Measurements from ENCODE around the gene SPTLC2.

SPTLC2 gene

GRCh38 chr14:77467801-77468200 is 148.6 kb downstream of the SPTLC2 start:
- Mint-ChIP-seq H3K9me3 (no peaks in the 10 kb centered on the region), H3K4me3 (no peak overlapping the region), H3K4me1 (no peaks in the 10 kb centered on the region), H3K27me3 (no peaks in the 10 kb centered on the region), H3K27ac (no peak overlapping the region), H3K36me3 (peaks cover 20% of the 10 kb centered on the region)

GRCh38 chr14:77459072-77459723 is 157.2 kb downstream of the SPTLC2 start:
- peak overlapping the region; percentile 96 for H3K27ac Mint-ChIP-seq

DNA sequence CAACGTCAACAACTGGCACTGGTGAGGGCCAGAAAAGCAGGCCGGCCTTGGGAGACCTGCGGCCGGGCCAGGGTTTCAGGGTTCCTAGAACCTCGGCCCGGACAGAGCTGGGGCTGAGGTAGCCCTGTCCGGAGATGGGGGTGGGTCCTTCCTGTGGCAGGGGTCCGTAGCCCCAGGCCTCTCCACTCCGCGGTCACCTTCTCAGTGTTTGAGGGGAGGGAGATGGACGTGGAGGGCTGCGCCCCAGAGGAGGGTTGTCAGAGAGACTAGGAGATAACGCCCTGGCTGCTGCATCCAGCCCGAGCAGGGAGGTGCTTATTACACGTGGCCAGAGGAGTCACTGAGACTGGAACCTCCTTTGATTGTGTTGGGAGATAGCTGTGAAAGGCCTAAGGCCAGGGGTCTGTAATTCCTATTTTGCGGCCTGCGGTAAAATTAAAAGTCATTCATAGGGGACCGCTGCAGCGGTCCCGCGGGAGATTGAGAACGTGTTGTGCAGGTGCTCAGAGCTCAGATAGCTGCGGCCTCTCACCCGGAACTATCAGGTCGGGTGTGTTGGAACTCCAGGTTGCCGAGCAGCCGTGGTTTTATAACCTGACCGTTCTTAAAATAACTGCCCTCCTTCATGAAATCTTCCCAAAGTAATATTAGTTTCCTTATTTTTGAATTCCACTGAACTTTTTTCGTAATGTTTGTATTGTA is 158.0 kb downstream of the SPTLC2 start:
- Mint-ChIP-seq H3K4me3 (peak overlapping the region; percentile 100), H3K27me3 (no peaks in the 10 kb centered on the region), H3K4me1 (peaks cover 50% of the 10 kb centered on the region), H3K36me3 (peaks cover 21% of the 10 kb centered on the region), H3K27ac (peak overlapping the region; percentile 100), H3K9me3 (no peaks in the 10 kb centered on the region)

More at GRCh38 chr14:77459072-77459723, 157.2 kb downstream of the SPTLC2 start:
- H3K4me1 Mint-ChIP-seq = peaks cover 50% of the 10 kb centered on the region
- peaks cover 21% of the 10 kb centered on the region for H3K36me3 Mint-ChIP-seq
- no peaks in the 10 kb centered on the region for H3K27me3 Mint-ChIP-seq
- no peaks in the 10 kb centered on the region for H3K9me3 Mint-ChIP-seq
- peak overlapping the region; percentile 100 for H3K4me3 Mint-ChIP-seq

GRCh38 chr14:77457522-77458248 is 158.8 kb downstream of the SPTLC2 start, which contains the start of the genes AHSA1 and VIPAS39:
Gene AHSA1, plus strand, starts transcription at chr14:77458093. Its CDS starts 97 bp downstream, at chr14:77458190.
Gene VIPAS39, minus strand, starts transcription at chr14:77457601. Its CDS starts 3,499 bp downstream, at chr14:77454102.
- Mint-ChIP-seq H3K4me1 (peaks cover 54% of the 10 kb centered on the region), H3K4me3 (peak within 1 kb of the TSS; percentile 100), H3K9me3 (no peaks in the 10 kb centered on the region), H3K27ac (peak within 1 kb of the TSS; percentile 100), H3K36me3 (peaks cover 20% of the 10 kb centered on the region), H3K27me3 (no peaks in the 10 kb centered on the region)

DNA sequence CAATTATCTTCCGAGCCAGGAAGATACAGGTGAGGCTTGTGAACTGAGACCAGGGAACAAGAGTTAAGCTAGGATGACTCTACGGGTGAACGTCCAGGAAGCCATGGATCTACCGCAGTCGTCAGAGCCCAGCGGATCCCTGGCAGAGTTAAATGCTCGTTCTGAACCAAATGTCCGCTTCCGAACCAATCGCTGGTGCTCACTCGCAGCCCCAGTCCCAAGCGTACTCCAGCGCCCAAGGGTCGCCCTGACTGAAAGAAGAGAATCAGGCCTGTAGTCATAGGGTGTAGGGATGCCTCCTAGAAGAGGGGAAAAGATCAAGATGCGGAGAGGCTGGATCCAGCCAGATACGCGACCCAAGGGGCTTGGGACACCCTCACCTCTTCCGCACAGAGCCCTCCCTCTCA is 159.3 kb downstream of the SPTLC2 start:
- H3K27ac Mint-ChIP-seq = peak overlapping the region; percentile 100
- no peaks in the 10 kb centered on the region for H3K27me3 Mint-ChIP-seq
- peak overlapping the region; percentile 100 for H3K4me3 Mint-ChIP-seq
- peaks cover 54% of the 10 kb centered on the region for H3K4me1 Mint-ChIP-seq
- H3K36me3 Mint-ChIP-seq = peaks cover 19% of the 10 kb centered on the region
- no peaks in the 10 kb centered on the region for H3K9me3 Mint-ChIP-seq

All from activated naive CD4-positive, alpha-beta T cell treated with anti-CD3 and anti-CD28 coated beads, Interleukin-2, amount 50 U/mL, for 24 hours (primary cell).